Endothelial cell of coronary artery (primary cell): Measurements from ENCODE around the gene ANGPTL3. TPM values are rescaled to one million over a fixed set of nuclear protein-coding genes. Genes with fewer than 3 reads are reported as not detected.

Experiments used
- total RNA-seq: library from RNA; depleted of rRNA; stranded (reverse); fragments of >200 nt; gene quantifications from 2 replicates; pipeline ENCODE4 v1.2.3, GENCODE V29; 2014

ANGPTL3 gene, protein sequence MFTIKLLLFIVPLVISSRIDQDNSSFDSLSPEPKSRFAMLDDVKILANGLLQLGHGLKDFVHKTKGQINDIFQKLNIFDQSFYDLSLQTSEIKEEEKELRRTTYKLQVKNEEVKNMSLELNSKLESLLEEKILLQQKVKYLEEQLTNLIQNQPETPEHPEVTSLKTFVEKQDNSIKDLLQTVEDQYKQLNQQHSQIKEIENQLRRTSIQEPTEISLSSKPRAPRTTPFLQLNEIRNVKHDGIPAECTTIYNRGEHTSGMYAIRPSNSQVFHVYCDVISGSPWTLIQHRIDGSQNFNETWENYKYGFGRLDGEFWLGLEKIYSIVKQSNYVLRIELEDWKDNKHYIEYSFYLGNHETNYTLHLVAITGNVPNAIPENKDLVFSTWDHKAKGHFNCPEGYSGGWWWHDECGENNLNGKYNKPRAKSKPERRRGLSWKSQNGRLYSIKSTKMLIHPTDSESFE
- total RNA-seq: not detected in 2 replicates

DNA sequence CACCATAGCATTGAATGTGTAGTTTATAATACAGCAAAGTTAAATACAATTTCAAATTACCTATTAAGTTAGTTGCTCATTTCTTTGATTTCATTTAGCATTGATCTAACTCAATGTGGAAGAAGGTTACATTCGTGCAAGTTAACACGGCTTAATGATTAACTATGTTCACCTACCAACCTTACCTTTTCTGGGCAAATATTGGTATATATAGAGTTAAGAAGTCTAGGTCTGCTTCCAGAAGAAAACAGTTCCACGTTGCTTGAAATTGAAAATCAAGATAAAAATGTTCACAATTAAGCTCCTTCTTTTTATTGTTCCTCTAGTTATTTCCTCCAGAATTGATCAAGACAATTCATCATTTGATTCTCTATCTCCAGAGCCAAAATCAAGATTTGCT lies at the start of gene ANGPTL3:
TSS of gene ANGPTL3 (plus strand) at position 240 of the 400 bp plus-strand sequence. CDS start at position 287, 47 bp downstream.

Other genes starting within 250 kb of the ANGPTL3 start
- gene USP1, start 160.5 kb upstream of the ANGPTL3 start, total RNA-seq: 22.0 and 30.3 TPM in 2 replicates
- gene DOCK7, start 90.9 kb downstream of the ANGPTL3 start, total RNA-seq: 31.0 and 45.7 TPM in 2 replicates
- 5.1 and 6.5 TPM in 2 replicates for gene ATG4C, start 186.6 kb downstream of the ANGPTL3 start, total RNA-seq